CD4-positive, alpha-beta T cell treated with Interleukin-4 for 1 hour (primary cell): ENCODE data around the gene PVALEF.
"Not testable (repeated sequence)": the region's sequence is repeated elsewhere in the genome, so short reads cannot be mapped to it uniquely, and the experiment has no call there.

ENCODE experiments used
- DNase-seq, 2 donors: peaks; one replicate each; pipeline ENCODE4 v3.0.0-alpha.2; 2020 to 2022

The PVALEF gene

GRCh38 chr17:81129289-81129688 is 36.0 kb upstream of the PVALEF start:
- no peak for DNase-seq

DNA sequence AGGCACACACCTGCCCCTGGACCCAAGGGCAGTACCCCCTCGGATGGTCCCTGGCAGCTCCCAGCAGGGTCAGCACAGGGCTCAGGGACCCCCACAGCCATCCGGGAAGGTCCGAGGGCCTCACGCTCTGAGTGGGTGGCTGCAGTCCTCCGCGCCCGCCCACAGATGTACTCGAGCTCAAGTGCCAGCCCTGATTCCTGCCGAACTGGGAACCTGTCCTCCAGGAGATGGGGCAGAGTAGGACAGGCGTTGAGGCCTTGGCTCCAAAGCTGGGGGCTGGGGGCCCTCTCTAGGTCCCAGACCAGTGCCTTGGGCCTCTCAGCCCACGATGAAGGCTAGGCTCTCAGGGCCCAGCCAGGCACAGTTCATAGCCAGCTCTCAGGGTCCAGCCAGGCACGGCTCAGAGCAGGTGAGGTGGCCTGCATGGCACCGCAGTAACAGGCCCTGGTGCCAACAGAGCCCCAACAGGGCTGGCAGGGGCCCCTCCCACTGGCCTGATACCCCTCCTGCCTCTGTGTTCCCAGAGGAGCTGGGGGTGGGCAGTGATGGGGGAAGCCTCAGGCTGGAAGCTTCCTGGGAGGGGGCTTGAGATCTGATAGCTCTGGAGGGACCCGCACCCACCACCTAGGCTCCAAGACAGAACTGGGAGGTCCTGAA is 35.5 kb upstream of the PVALEF start:
- no peak for DNase-seq

DNA sequence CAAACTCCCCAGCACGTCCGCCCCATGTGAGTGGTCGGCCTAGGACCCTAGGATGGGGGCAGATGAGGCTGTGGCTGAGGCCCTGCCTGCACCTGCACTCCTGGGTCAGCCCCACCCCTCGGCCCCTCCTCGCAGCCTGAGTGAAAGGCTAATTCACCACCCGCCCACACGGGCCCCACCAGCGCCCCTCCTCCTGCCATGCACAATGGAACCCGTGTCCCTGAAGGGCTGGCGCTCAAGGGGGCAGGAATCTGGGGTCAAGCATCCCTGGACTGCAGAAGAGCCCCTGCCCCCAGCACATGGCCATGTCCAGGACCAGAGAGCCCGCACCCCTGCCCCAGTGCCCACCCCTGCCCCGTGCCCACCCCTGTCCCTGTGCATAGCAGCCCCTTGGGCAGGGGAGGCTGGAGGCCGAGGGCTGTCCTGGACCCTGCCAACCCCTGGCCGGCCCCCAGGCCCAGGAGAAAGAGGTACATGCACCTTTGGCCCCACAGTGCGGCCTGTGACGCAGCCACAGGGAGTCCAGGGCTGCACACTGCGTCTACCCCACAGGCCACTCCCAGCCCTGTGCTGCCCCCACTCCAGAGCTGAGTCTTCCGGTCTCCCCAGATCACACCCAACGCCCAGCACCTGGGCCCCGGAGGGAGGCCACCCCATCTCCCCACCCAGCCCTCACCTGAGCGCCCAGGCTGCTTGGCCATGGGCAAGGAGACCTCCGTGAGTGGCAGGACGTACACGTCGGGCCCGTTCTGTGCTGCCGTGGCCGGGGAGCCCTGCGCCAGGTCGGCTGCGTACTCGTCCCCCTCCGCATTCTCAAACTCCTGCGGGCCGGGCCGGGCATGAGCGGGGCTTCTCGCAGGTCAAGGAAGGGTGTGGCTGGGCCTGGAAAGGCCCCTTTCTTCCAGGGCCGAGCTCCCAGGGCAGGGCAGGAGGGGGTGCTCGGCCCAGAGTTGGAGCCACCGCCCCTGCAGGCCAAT is 34.6 kb upstream of the PVALEF start:
- DNase-seq, result no peak

DNA sequence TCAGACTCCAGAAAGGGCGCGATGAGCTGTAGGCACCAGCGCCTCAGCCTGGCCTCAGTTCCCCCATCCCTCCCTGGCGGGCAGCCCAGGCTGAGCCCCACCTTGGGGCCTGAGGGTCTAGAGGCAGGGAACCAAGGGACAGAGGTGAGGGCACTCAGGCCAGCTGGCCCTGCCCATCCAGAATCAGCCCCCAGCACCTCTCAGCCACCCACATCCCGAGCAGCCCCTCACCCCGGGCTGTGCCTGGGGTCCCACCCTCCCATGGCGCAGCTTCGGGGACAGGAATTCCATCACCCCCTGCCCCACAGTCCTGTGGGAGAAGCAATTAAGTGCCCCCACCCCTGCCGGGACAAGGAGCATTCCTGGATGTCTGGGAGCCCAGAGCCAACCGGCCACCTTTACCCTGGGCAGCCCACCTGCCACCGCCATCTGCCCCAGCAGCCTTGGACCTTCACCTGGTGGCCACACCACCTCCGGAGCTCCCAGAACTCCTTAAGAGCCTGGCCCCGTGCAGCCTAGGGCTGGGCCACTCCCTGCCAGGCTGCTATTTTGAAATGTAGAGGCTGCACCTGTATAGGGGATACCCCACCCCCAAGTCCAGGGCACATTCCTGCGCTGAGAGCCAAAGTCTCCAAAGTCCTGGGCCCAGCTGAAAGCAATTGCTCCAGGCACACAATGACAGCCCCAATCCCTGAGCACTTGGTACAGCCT is 33.7 kb upstream of the PVALEF start:
- no peak for DNase-seq

DNA sequence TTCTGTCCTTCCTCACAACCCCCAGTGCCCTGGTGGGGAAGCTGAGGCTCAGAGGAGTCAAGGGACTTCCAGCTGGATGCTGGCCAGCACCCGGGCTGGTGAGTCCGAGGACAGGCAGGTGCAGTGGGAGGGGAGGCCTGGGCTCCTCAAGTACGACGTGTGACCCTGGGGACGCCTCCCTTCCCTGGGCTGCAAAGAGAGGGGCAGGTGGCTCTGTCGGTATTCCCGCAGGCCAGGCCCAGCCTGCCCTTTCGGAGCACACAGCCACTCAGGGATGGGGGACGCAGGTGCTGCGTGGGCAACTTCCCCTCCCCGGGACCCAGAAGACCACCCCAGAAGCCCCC is 33.1 kb upstream of the PVALEF start:
- no peak for DNase-seq

DNA sequence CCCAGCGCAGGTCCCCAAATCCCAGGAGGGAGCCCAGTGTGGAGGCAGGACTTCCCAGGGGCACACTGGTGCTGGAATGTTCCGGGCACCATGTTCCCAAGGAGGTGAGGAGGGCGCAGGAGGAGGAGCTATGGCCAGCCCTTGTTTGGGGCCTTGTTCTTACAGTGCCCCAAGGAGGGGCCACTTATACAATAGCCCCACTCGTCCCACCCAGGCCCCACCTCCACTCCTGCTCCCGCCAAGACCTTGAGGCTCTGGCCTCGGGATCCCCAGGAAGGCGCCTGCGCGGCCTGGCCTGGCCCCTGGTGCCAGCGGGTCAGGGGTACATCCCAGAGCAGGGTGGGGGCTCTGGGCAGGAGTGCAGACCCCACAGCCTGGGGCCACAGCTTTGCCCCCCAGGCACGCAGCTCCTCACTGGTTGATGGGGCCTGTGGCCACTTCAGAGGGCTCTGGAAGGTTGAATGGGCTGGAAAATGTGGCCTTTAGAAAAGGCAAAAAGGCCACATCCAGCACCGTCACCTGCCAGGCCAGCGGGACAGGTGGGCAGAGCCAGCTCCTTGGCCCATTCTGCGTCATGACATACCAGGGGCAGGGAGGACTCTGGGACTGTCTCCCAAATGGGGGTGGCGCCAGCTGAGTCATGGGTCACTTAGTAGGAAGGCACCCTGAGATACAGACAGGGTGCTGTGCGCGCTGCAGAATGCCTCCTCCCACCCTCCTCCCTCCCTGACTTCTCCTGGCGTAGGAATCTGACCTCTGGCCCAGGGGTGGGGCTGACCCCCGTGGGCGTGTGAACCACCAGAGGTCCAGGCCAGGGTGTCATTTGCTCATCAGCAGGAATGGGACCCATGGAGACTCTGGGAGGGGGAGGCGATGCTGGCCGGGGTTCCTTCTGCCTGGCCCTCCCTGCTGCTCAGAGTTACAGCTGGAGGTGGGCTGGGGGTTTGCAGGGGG is 32.3 kb upstream of the PVALEF start:
- DNase-seq, result no peak

GRCh38 chr17:81134064-81134781 is 31.1 kb upstream of the PVALEF start:
- DNase-seq, result no peak

DNA sequence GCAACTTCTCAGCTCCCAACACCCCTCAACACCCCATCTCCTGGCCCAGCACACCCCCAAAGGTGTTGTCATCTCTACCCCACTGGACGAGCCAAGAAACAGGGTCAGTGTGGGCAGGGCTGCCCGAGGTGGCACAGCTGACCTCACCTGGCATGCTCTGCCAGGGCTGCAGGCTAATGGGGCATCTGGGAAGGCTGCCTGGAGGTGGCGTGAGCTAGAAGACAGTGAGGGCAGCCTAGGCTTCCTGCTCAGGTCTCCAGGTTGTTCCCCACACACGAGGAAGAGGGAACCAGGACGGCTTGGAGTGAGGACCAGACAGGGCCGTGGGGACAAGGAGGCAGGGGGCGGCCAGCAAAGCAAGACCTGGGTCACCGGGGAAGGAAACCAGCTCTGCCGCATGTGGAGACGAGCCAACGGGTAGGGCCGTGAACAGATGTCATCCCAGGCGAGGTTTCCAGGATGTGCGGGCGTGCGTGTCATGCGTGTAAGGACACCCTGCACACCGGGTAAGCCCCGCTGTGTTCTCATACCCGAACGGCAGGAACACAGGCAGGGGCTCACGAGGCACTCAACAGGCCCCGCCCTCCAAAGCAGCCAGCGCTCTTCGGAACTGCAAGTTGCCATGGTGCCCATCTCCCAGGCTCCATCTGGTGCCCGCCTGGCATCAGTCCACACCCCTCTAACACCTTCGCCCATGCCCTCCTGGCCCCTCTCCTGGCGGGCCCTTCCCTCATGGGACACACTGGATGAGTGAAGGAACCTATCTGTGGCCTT is 29.6 kb upstream of the PVALEF start:
- DNase-seq, result no peak

DNA sequence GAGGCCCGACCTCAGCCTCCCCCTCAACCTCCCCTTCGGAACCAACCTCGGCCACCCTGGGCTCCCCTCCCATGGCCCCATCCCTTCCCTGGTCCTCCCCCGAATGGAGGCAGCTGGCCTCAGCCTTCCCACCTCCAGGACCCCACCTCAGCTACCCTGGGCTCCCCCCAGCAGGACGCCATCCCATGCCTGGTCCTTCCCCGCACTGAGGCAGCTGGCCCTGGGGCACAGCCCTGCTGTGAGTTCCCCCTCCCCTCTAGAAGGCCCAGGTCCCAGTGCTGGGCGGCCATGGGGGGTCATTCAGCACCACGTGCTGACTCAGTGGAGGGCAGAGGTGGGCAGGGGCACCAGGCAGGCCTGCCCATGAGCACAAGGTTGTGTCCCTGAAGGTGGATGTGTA is 28.9 kb upstream of the PVALEF start:
- DNase-seq, result no peak

DNA sequence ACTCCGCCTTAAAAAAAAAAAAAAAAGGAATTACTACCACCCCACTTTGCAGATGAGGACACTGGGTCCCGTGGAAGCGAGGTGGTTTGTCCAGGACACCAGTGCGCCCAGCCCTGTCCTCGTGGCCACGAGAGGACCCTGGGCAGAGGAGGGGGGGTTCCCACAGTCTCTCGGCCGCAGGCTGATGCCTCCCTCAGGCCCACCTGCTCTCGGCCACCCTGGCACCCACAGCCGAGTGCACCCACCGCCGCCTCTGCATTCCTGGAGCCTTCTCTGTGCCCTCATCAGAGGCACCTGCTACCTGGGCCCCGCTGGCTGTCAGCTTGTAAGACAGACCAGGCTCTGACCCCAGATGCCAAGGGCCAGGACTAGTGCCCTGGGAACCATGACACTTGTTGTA is 28.1 kb upstream of the PVALEF start:
- DNase-seq, result no peak

- DNase-seq, result no peak
These were observed 27.2 kb upstream of the PVALEF start for GRCh38 chr17:81138083-81138482.

DNA sequence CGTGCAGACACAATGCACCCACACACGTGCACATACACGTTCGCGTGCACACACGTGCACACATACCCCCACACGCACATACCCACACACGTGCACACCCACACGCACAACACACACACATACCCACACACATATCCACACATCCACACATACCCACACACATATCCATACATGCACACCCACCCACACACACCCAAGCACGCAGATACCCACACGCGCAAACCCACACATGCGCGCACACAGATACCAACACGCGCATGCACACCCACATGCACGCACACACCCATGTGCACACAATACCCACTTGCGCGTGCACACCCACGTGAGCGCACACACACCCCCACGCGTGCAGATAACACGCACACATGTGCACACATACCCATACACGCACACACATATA is 26.8 kb upstream of the PVALEF start:
- DNase-seq, result no peak

DNA sequence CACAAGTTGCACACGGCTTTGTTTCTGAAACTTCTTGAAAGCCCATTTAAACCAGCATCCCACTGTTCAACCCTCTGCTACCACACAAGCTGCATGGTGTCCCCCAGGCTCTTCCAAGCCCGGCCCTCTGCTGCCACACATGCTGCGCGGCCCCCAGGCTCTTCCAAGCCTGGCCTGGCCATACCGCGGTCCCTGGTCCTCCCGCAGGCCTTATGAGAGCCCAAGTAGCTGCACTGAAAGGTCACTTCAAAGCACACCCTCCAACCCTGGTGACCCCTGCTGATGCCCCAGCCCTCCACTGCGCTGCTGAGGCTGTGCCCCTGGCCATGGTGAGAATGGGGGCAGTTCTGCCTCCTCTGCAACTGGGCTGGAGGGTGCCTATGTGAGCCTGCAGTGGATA is 25.9 kb upstream of the PVALEF start:
- no peak for DNase-seq

GRCh38 chr17:81140018-81140417 is 25.3 kb upstream of the PVALEF start:
- DNase-seq, result no peak

DNA sequence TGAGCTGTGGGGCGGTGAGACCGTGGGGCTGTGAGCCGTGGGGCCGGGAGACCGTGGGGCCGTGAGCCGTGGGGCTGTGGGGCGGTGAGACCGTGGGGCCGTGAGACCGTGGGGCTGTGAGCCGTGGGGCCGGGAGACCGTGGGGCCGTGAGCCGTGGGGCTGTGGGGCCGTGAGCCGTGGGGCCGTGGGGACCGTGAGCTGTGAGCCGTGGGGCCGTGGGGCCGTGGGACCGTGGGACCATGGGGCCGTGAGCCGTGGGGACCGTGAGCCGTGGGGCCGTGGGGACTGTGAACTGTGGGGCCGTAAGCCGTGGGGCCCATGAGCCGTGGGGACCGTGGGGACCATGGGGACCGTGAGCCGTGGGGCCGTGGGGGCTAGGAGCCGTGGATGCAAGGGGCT is 24.6 kb upstream of the PVALEF start:
- no peak for DNase-seq

DNA sequence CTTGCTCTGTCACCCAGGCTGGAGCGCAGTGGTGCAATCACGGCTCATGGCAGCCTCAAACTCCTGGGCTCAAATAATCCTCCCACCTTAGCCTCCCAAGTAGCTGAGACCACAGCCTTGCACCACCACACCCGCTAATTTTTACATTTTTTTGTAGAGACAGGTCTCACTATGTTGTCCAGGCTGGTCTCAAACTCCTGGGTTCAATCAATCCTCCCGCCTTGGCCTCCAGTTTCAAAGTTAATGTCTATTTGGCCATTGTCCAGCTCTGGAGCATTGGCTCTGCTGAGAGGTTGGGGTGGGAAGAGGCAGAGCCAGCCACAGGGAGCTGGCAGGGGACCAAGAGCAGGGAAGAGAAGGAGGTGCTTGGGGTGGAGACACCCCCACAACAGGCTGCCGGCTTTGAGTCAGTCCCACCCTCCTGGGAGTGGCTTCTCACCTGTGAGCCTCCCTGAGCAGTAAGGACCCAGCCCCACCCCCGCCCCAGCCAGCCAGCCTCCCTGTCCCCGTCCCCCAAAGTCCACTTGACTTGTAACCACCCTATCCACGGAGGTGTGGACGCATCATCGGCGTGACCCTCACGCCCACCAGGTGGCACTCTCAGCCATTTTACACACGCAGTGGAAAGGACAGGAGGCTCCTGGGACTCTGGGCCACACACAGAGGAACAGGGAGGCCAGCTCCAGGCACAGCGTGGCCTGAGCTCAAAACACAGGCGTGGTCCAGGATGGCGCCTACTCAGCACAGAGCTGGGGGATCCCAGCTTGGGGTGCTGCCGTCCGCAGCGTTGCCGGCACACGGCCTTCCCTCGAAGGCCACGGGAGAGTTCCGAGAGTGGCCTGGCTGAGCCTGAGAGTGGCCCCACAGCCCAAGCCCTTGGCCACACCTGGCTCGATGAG is 22.8 kb upstream of the PVALEF start:
- DNase-seq, result peak; percentile 66 to 76

GRCh38 chr17:81143200-81143527 is 22.1 kb upstream of the PVALEF start:
- DNase-seq, result no peak

GRCh38 chr17:81143717-81144422 is 21.4 kb upstream of the PVALEF start:
- no peak for DNase-seq

DNA sequence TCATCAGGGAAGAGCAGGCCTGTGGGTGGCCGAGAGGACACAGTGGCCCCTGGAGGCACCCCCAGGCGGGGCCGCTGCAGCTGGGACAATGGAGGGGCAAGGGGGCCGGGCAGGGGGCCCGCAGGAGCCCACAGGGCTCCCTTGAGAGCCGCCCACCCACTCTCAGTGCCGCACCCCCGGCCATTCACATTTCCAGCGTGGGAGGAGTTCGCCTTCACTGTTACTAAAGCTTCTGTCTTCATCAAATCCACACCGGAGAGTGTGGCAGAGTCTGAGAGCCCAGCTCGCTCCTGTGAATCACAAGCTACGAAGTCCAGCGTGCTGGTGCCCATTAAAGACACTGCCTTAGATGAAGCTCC is 20.9 kb upstream of the PVALEF start:
- DNase-seq, result no peak

DNA sequence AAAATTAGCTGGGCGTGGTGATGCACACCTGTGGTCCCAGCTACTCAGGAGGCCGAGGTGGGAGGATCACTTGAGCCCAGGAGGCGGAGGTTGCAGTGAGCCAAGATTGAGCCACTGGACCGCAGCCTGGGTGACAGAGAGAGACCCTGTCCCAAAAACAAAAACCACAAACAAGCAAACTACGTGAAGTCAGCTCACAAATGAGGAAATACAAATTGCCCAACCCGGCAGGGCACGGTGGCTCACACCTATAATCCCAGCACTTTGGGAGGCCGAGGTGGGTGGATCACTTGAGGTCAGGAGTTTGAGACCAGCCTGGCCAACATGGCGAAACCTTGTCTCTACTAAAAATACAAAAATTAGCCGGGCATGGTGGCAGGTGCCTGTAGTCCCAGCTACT is 19.1 kb upstream of the PVALEF start:
- DNase-seq, result not testable (repeated sequence)
